GM19025 (cell line): Measurements from ENCODE around the gene TRMU.
"Not testable (repeated sequence)": the region's sequence is repeated elsewhere in the genome, so short reads cannot be mapped to it uniquely, and the experiment has no call there.

Experiments
- ATAC-seq: cut with Tn5 transposase; IDR thresholded peaks from one replicate; pipeline ENCODE4 v1.9.1; 2021; ENCODE audit warnings: mild to moderate bottlenecking, low read depth, moderate library complexity; ENCODE audit not compliant: unreplicated experiment

Gene TRMU

GRCh38 chr22:46299101-46299500 is 36.4 kb upstream of the TRMU start:
- ATAC-seq: no peak

GRCh38 chr22:46300491-46300890 is 35.0 kb upstream of the TRMU start:
- ATAC-seq: no peak

DNA sequence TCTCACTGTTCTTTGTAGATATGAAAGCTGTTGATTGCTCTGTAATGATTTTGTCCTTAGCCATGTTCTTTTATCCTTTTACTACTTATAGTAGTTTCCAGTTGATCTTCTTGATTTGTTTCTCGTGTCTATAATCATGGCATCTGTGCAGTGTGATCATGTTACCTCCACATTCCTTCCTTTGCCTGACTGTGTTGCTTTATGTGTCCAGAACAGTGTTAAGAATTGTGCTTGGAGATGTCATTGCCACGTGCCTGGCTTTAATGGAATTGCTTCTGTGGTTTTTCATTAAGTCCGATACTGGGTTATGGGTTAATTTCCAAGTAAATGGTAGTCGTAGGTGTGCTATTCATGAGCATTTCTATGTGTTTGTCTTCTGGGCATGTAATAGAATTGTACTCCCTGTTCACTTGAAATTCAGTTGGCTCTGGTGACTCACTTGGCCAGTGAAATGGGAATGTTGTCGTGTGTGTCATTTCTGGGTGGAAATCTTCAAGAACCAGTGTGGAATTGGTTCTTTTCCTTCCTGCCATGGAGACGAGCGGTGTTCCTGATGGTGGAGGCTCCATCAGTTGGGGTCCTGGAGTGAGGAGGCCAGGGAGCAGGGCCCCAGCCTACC is 32.1 kb upstream of the TRMU start:
- ATAC-seq: no peak

- no peak for ATAC-seq
Measured at GRCh38 chr22:46308283-46308988, 27.1 kb upstream of the TRMU start.

- no peak for ATAC-seq
Measured at GRCh38 chr22:46309526-46310085, 25.9 kb upstream of the TRMU start.

DNA sequence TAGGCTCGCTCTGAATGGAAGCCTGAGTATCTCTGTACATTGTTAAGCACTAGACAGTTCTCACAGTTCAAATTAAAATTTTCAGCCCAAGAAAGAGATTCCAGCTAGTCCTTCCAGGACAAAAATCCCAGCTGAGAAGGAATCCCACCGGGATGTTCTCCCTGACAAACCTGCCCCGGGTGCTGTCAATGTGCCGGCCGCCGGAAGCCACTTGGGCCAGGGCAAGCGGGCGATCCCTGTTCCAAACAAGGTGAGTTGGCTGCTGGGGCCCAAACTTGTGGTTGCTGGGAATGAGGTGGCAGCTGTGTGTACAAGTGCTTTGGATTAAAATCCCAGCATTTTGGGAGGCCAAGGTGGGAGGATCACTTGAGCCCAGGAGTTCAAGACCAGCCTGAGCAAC is 23.5 kb upstream of the TRMU start:
- no peak for ATAC-seq

DNA sequence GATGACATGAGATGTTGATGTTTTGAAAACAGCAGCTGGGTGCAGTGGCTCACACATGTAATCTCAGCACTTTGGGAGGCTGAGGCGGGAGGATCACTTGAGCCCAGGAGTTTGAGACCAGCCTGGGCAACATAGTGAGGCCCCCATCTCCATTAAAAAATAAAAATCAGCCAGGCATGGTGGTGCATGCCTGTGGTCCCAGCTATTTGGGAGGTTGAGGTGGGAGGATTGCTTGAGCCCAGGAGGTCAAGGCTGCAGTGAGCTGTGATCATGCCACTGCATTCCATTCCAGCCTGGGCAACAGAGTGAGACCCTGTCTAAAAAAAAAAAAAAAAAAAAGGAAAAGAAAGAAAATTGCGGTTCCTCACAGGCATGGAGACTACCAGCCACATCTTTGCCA is 22.7 kb upstream of the TRMU start:
- not testable (repeated sequence) for ATAC-seq

- no peak for ATAC-seq
Measured at GRCh38 chr22:46315976-46316375, 19.5 kb upstream of the TRMU start.

- ATAC-seq: no peak
Measured at GRCh38 chr22:46317646-46318045, 17.9 kb upstream of the TRMU start.

- no peak for ATAC-seq
Measured at GRCh38 chr22:46318576-46318975, 16.9 kb upstream of the TRMU start.

DNA sequence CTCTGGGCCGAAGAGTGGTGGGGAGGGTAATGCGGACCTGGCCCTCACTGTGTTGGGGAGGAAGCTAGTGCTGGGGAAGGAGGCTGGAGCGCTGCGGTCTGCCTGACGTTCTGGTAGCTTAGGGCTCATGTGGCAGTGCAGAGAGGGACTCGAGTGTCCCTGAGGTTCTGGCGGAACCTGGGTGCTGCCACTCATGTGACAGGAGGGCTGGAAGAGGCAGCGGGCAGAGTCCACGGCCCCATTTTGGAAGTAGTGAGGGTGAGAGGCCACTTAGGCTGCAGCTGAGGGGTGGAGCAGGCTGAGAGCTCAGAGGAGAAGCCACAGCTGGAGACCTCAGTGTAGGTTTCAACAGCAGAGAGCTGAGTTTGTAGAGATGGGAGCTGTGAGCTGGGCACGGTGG is 16.2 kb upstream of the TRMU start:
- ATAC-seq: no peak

- no peak for ATAC-seq
Measured at GRCh38 chr22:46320166-46320710, 15.3 kb upstream of the TRMU start.

GRCh38 chr22:46320716-46321386 is 14.7 kb upstream of the TRMU start:
- no peak for ATAC-seq

- ATAC-seq: no peak
Measured at GRCh38 chr22:46322711-46323110, 12.8 kb upstream of the TRMU start.

DNA sequence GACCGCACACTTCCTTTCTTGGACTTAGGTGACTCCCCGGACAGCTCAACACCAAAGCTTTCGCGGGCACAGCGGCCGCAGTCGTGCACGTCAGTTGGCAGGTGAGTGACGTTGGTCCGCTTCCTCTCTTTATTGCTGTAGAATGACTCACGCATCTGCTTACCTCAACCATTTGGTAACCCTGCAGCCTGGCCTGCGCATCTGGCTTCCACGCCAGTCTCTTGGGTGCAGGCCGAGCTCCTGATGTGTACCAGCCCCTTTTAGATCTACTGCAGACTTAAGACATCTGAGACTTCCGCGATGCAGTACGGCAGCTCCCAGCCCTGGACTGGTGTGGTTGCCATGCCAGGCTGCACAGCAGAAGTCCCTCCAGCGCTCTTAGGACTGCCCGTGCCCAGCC is 12.4 kb upstream of the TRMU start:
- no peak for ATAC-seq

- ATAC-seq: no peak
Measured at GRCh38 chr22:46326066-46326680, 9.3 kb upstream of the TRMU start.

DNA sequence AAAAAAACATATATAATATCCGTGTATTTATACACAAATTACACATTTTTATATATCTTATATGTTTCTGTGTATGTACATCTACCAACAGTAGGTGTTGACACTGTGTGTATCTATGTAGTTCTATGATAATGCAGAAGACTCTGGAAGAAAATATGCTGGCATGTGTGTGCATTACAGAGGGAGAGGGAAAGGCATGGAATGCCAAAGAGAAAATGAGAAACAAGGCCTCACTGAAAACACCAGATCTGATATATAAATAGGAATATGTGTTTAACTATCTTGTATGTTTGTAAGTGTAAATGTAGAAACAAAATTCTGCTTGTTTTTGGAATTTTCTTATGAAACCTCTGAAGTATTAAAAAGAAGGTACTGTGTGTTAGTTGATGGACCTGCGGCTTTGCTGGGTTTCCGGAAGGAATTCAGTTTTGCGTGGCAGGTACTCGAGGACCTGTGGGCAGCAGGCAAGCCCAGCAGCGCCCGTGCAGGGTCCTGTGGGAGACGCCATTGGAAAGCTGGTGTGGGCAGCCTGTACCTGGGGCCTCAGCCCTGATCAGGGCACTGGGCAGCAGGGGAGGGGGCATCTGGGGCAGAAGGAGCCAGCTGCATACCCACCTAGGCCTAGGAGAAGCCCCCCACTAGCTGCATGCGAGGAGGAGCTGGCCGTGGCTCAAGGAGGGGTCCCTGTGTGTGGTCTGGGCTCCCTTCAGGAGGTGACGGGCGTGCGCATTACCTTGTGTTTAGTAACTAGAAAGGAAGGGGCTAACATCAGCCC is 7.6 kb upstream of the TRMU start:
- ATAC-seq: no peak

GRCh38 chr22:46328797-46329196 is 6.7 kb upstream of the TRMU start:
- no peak for ATAC-seq

DNA sequence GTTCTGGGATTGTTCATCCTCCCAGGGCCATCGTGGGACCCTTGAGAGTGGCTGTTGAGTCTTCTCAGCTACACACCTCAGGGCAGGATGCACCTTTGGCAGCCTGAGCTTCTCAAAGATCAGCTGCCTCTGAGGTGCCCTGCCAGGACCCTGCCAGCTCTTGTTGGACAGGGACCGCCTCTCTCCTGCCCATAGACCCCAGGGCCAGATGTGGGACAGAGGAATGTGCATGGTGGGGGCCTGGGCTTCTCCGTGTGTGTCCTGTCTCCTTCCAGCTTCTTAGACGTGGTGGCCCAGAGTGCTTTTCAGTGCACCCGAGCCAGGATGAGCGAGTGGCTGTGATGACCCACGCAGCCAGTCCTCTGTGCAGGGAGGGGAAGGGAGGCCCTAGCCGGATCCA is 5.9 kb upstream of the TRMU start:
- ATAC-seq: no peak

- ATAC-seq: no peak
Measured at GRCh38 chr22:46330426-46330825, 5.1 kb upstream of the TRMU start.
